Cardiac muscle cell (in vitro differentiated cells and primary cell): ENCODE measurements around the gene RAB40C. TPM values are rescaled to one million over a fixed set of nuclear protein-coding genes. Genes with fewer than 3 reads are reported as not detected.

ENCODE experiments used
- DNase-seq, 2 donors: peaks; one replicate each; pipeline versions ENCODE4 v3.0.0 to v3.0.0-alpha.2; 2010 to 2017; ENCODE audit warnings: low read depth in 1 of 2, low spot score in 1 of 2
- H3K27ac ChIP-seq: fragments of 200-600 bp; sonication (generic); 2 replicates; pipeline ENCODE4 v1.5.1; 2016
- H3K27me3 ChIP-seq: fragments of 200-600 bp; sonication (generic); 2 replicates; pipeline ENCODE4 v1.6.0; 2016; ENCODE audit warnings: control low read depth
- H3K36me3 ChIP-seq: fragments of 200-600 bp; sonication (generic); 2 replicates; pipeline ENCODE4 v1.5.1; 2016; ENCODE audit warnings: control low read depth
- H3K4me1 ChIP-seq: fragments of 200-600 bp; sonication (generic); 2 replicates; pipeline ENCODE4 v1.8.1; 2017; ENCODE audit warnings: low read depth, mild to moderate bottlenecking, mixed run types
- H3K4me3 ChIP-seq: fragments of 200-600 bp; sonication (generic); 2 replicates; pipeline ENCODE4 v1.5.1; 2016; ENCODE audit warnings: mild to moderate bottlenecking
- H3K9me3 ChIP-seq: fragments of 200-600 bp; sonication (generic); 2 replicates; pipeline ENCODE4 v1.5.1; 2017; ENCODE audit warnings: low read depth, mild to moderate bottlenecking, control low read depth
- CTCF ChIP-seq: IDR thresholded peaks from 2 replicates; pipeline ENCODE4 v1.5.1; 2012; ENCODE audit warnings: low read depth, mild to moderate bottlenecking, low read length
- polyA plus RNA-seq: library from polyadenylated mRNA; unstranded; fragments of >200 nt; fragmentation: Nextera tagmentation; extraction: Ambion mirVana; gene quantifications from 2 replicates; pipeline ENCODE4 v1.2.1, GENCODE V29; 2016
- total RNA-seq: library from RNA; depleted of rRNA; stranded (reverse); fragments of >200 nt; gene quantifications from 2 replicates; pipeline ENCODE4 v1.2.3, GENCODE V29; 2016

Gene RAB40C
- total and polyA plus RNA-seq, 2 experiments from 2014 or later = 30.8 to 45.9 TPM

GRCh38 chr16:558298-559020 lies 31.4 kb upstream of the RAB40C start:
- Histone ChIP-seq H3K27ac (no peak overlapping the region), H3K4me3 (no peak overlapping the region), H3K27me3 (peaks cover 42% of the 10 kb centered on the region), H3K9me3 (no peaks in the 10 kb centered on the region), H3K4me1 (no peaks in the 10 kb centered on the region), H3K36me3 (no peaks in the 10 kb centered on the region)
- no peak for TF ChIP-seq CTCF
- DNase-seq = no peak

- Histone ChIP-seq H3K9me3 (no peaks in the 10 kb centered on the region), H3K4me1 (no peaks in the 10 kb centered on the region), H3K36me3 (no peaks in the 10 kb centered on the region), H3K4me3 (no peak overlapping the region), H3K27ac (no peak overlapping the region), H3K27me3 (peaks cover 42% of the 10 kb centered on the region)
- no peak for TF ChIP-seq CTCF
- no peak for DNase-seq
Measured at GRCh38 chr16:559021-559380, 30.9 kb upstream of the RAB40C start.

DNA sequence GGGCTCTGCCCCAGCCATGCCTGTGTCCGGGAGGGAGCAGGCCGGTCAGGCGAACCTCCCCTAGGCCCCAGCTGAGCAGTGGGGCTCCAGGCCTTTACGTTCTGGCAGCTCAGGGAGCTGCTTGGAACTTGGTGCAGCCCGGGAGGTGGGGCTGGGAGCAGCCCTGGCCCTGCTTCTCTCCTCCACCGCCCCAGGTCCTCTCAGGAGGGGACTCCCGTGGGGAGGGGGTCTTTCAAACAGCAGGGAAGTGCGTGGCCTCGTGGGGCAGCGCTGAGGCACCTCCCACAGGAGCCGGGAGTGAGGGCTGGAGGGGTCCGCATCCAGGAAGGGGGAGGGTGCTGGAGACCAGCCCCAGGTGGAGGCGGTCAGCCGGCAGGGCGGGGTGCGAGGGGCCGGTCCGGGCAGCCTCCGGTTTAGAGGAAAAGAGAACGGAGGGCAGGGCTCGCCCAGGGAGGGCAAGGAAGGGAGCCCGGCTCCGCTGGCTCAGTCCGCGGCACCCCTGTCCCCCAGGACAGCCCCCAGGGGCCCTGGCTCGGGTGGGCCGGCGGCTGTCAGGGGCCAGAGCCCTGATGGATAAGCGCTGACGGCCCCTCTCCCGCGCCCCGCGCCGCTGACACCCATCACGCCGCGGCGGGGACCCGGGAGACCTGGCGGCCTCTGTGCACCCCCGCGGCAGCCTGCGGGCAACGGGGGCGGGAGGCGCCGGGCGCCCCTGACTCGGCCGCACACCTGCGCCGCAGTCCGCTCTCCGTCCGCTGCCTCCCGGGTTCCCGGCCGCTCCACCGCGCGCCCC lies 30.3 kb upstream of the RAB40C start:
- Histone ChIP-seq H3K9me3 (no peaks in the 10 kb centered on the region), H3K4me3 (peak overlapping the region; percentile 17), H3K27me3 (peaks cover 42% of the 10 kb centered on the region), H3K27ac (no peak overlapping the region), H3K36me3 (no peaks in the 10 kb centered on the region), H3K4me1 (peaks cover 2% of the 10 kb centered on the region)
- TF ChIP-seq CTCF = no peak
- peak in 1 of 2 donors; percentile 31 for DNase-seq

DNA sequence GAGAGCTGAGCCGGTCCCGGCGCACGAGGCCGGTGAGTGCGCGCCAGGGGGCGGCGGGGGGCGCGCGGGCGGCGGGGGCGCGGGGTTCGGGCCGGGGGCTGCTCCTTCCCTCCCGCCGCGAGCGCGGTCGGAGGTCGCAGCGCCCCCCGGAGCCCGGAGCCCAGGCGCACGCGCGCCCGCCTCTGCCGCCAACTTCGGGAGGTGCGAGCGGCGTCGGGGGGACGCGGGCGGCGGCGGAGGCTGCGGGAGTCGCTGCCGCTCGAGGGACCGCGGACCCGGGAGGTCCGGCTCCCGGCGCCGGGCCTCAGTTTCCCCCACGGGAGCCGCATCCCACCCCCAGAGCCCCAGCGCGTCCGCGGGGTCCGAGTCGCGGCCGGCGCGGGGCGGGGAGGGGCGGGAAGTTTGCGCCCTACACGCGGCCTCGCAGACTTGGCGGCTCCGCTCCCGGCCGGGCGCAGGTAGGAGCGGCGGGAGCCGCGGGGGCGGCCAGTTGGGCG lies 29.6 kb upstream of the RAB40C start, which contains the start of gene PRR35:
TSS of gene PRR35 (plus strand) at position 191 of the 497 bp plus-strand sequence. CDS start 2,901 bp downstream, outside the sequence.
- no peak within 1 kb of the TSS for H3K27ac ChIP-seq
- DNase-seq = peak in 1 of 2 donors; percentile 24
- no peaks in the 10 kb centered on the region for H3K36me3 ChIP-seq
- H3K9me3 ChIP-seq = no peaks in the 10 kb centered on the region
- TF ChIP-seq CTCF = no peak
- peaks cover 9% of the 10 kb centered on the region for H3K4me1 ChIP-seq
- peak within 1 kb of the TSS; percentile 17 for H3K4me3 ChIP-seq
- peaks cover 42% of the 10 kb centered on the region for H3K27me3 ChIP-seq

- Histone ChIP-seq H3K36me3 (no peaks in the 10 kb centered on the region), H3K27me3 (peaks cover 42% of the 10 kb centered on the region), H3K4me3 (no peak overlapping the region), H3K4me1 (peaks cover 15% of the 10 kb centered on the region), H3K27ac (no peak overlapping the region), H3K9me3 (no peaks in the 10 kb centered on the region)
- no peak for TF ChIP-seq CTCF
- no peak for DNase-seq
Measured at GRCh38 chr16:560701-561412, 29.0 kb upstream of the RAB40C start.
